ENCODE results near the gene CAPN5.

DNA sequence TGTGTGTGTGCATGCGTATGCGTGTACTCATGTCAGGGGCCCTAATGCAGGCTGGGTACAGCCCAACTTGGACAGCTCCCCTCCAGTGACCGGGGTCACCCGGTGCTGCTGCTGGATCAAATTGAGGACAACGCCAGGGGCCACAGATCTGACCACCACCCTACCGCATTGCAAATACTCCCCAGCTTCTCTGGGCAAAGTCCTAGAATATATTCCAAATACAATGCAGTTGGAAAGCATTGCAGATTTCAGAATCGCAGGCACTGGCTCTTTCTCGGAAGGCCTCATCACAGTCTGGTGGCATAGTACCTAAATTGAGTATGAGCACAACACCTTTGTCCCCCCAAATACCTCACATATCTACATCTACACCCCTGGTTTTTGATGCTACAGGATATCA, 104.5 kb downstream of the CAPN5 start:
- TF ChIP-seq, protein P1, sequence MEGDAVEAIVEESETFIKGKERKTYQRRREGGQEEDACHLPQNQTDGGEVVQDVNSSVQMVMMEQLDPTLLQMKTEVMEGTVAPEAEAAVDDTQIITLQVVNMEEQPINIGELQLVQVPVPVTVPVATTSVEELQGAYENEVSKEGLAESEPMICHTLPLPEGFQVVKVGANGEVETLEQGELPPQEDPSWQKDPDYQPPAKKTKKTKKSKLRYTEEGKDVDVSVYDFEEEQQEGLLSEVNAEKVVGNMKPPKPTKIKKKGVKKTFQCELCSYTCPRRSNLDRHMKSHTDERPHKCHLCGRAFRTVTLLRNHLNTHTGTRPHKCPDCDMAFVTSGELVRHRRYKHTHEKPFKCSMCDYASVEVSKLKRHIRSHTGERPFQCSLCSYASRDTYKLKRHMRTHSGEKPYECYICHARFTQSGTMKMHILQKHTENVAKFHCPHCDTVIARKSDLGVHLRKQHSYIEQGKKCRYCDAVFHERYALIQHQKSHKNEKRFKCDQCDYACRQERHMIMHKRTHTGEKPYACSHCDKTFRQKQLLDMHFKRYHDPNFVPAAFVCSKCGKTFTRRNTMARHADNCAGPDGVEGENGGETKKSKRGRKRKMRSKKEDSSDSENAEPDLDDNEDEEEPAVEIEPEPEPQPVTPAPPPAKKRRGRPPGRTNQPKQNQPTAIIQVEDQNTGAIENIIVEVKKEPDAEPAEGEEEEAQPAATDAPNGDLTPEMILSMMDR (IDR thresholded peaks at IDR 0.05; ENCODE audit: low read depth, low read length, missing input control), result no peak
- TF ChIP-seq, protein P2, sequence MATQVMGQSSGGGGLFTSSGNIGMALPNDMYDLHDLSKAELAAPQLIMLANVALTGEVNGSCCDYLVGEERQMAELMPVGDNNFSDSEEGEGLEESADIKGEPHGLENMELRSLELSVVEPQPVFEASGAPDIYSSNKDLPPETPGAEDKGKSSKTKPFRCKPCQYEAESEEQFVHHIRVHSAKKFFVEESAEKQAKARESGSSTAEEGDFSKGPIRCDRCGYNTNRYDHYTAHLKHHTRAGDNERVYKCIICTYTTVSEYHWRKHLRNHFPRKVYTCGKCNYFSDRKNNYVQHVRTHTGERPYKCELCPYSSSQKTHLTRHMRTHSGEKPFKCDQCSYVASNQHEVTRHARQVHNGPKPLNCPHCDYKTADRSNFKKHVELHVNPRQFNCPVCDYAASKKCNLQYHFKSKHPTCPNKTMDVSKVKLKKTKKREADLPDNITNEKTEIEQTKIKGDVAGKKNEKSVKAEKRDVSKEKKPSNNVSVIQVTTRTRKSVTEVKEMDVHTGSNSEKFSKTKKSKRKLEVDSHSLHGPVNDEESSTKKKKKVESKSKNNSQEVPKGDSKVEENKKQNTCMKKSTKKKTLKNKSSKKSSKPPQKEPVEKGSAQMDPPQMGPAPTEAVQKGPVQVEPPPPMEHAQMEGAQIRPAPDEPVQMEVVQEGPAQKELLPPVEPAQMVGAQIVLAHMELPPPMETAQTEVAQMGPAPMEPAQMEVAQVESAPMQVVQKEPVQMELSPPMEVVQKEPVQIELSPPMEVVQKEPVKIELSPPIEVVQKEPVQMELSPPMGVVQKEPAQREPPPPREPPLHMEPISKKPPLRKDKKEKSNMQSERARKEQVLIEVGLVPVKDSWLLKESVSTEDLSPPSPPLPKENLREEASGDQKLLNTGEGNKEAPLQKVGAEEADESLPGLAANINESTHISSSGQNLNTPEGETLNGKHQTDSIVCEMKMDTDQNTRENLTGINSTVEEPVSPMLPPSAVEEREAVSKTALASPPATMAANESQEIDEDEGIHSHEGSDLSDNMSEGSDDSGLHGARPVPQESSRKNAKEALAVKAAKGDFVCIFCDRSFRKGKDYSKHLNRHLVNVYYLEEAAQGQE (IDR thresholded peaks at IDR 0.05), result no peak

Measured in liver (tissue), 2 donors.